HCT116 (cell line): ENCODE data around the gene MTMR1. TPM values are rescaled to one million over a fixed set of nuclear protein-coding genes. Genes with fewer than 3 reads are reported as not detected.

ENCODE experiments used
- ATAC-seq: fragments of 200-7000 bp; cut with Tn5 transposase; 2 replicates; pipeline ENCODE4 v1.9.1; 2020; ENCODE audit warnings: mild to moderate bottlenecking, moderate library complexity
- BruUV-seq: library from RNA; stranded (reverse); fragments of 400-500 nt; replicated peaks from 2 replicates; lab custom pipeline; 2021; lab: Mats Ljungman, UMichigan
- CTCF ChIA-PET: fragments of 300-600 bp; sonication (Branson Sonifier 250); formaldehyde crosslinking; loops from one replicate; lab custom pipeline; 2021; ENCODE audit warnings: antibody characterized with exemption; lab: Charles Lee
- POLR2A ChIA-PET: fragments of 300-600, 350-600 bp; sonication (Branson Sonifier 250); formaldehyde crosslinking; loops from one replicate; lab custom pipeline; 2021; ENCODE audit warnings: antibody characterized with exemption; lab: Charles Lee
- RAD21 ChIA-PET, 2 experiments: fragments of 300-600 bp; sonication (Branson Sonifier 250); formaldehyde crosslinking; loops; one replicate each; lab custom pipeline; 2023; ENCODE audit warnings: low total read pairs in 2 of 2; ENCODE audit not compliant: uncharacterized antibody in 2 of 2, unreplicated experiment in 2 of 2, low non-redundant PET in 1 of 2; lab: Charles Lee
- DNase-seq: peaks from one replicate; pipeline ENCODE4 v3.0.0-alpha.2; 2010; ENCODE audit warnings: low read depth, low spot score
- H2AFZ ChIP-seq: fragments of 200-600 bp; shearing (Covaris generic), sonication (generic); 2 replicates; pipeline ENCODE4 v1.6.1; 2017; ENCODE audit warnings: low read depth, mixed run types, mixed read lengths, antibody characterized with exemption, low read length; ENCODE audit not compliant: poor library complexity, severe bottlenecking
- H3K27ac ChIP-seq: 2 replicates; pipeline ENCODE4 v1.5.1; 2012; ENCODE audit warnings: low read depth, low read length
- H3K27me3 ChIP-seq: fragments of 200-600 bp; sonication (generic); 2 replicates; pipeline ENCODE4 v1.6.1; 2016; ENCODE audit warnings: mixed run types, low read length, mixed read lengths; ENCODE audit not compliant: insufficient read depth
- H3K36me3 ChIP-seq, 2 experiments: fragments of 200-500 bp in 1 of 2; fragments of 200-600 bp in 1 of 2; sonication (Bioruptor generic) in 1 of 2; sonication (generic) in 1 of 2; 2 replicates each; pipeline versions ENCODE4 v1.5.1 to v1.6.1; 2014 to 2016; ENCODE audit warnings: low read length in 2 of 2, inconsistent platforms in 1 of 2, mixed read lengths in 1 of 2, mixed run types in 1 of 2; ENCODE audit not compliant: insufficient read depth in 2 of 2, control insufficient read depth in 1 of 2
- H3K4me1 ChIP-seq, 2 experiments: fragments of 200-600 bp in 1 of 2; sonication (generic) in 1 of 2; 2 replicates each; pipeline versions ENCODE4 v1.5.1 to v1.6.1; 2012 to 2017; ENCODE audit warnings: low read length in 2 of 2, inconsistent platforms in 1 of 2, mild to moderate bottlenecking in 1 of 2, mixed read lengths in 1 of 2, mixed run types in 1 of 2, moderate library complexity in 1 of 2; ENCODE audit not compliant: insufficient read depth in 2 of 2, control insufficient read depth in 1 of 2
- H3K4me2 ChIP-seq: fragments of 200-600 bp; sonication (generic); 2 replicates; pipeline ENCODE4 v1.6.1; 2017; ENCODE audit warnings: mixed run types, low read length, mixed read lengths
- H3K4me3 ChIP-seq, 2 experiments: fragments of 200-600 bp in 1 of 2; sonication (generic) in 1 of 2; replicated peaks in 1 of 2; 2 replicates each; pipeline ENCODE4 v1.5.1; 2011 to 2016; ENCODE audit warnings: low read length in 2 of 2, control low read depth in 1 of 2, low read depth in 1 of 2, mild to moderate bottlenecking in 1 of 2, mixed read lengths in 1 of 2, mixed run types in 1 of 2
- H3K79me2 ChIP-seq: fragments of 200-600 bp; sonication (generic); 2 replicates; pipeline ENCODE4 v1.6.1; 2017; ENCODE audit warnings: mild to moderate bottlenecking, mixed run types, low read length, moderate library complexity, mixed read lengths; ENCODE audit not compliant: insufficient read depth
- H3K9ac ChIP-seq: fragments of 200-600 bp; sonication (generic); 2 replicates; pipeline ENCODE4 v1.6.1; 2016; ENCODE audit warnings: low read length, mixed read lengths
- H3K9me2 ChIP-seq: fragments of 200-600 bp; sonication (generic), shearing (Covaris generic); 2 replicates; pipeline ENCODE4 v1.6.1; 2017; ENCODE audit warnings: mixed run types, mild to moderate bottlenecking, moderate library complexity; ENCODE audit not compliant: insufficient read depth
- H3K9me3 ChIP-seq, 2 experiments: fragments of 200-500 bp in 1 of 2; fragments of 200-600 bp in 1 of 2; sonication (Bioruptor generic) in 1 of 2; sonication (generic) in 1 of 2; 2 replicates each; pipeline ENCODE4 v1.6.1; 2014 to 2017; ENCODE audit warnings: low read length in 2 of 2, mixed read lengths in 2 of 2, inconsistent platforms in 1 of 2, low read depth in 1 of 2, mild to moderate bottlenecking in 1 of 2, mixed run types in 1 of 2, moderate library complexity in 1 of 2; ENCODE audit not compliant: control insufficient read depth in 1 of 2, insufficient read depth in 1 of 2
- H4K20me1 ChIP-seq: fragments of 200-600 bp; sonication (generic), shearing (Covaris generic); 2 replicates; pipeline ENCODE4 v1.6.1; 2017; ENCODE audit warnings: mixed run types, mild to moderate bottlenecking, moderate library complexity; ENCODE audit not compliant: insufficient read depth
- ATF3 ChIP-seq: IDR thresholded peaks from 2 replicates; pipeline ENCODE4 v1.6.1; 2012
- CBX3 ChIP-seq: IDR thresholded peaks from 2 replicates; pipeline ENCODE4 v1.6.1; 2012; ENCODE audit warnings: low read depth
- CEBPB ChIP-seq: IDR thresholded peaks from 2 replicates; pipeline ENCODE4 v1.6.1; 2012; ENCODE audit warnings: low read depth
- ELF1 ChIP-seq: IDR thresholded peaks from 2 replicates; pipeline ENCODE4 v1.6.1; 2012; ENCODE audit warnings: low read depth, borderline replicate concordance
- FOSL1 ChIP-seq: IDR thresholded peaks from 2 replicates; pipeline ENCODE4 v1.6.1; 2012; ENCODE audit warnings: low read depth
- JUND ChIP-seq: IDR thresholded peaks from 2 replicates; pipeline ENCODE4 v1.6.1; 2012
- MAX ChIP-seq: IDR thresholded peaks from 2 replicates; pipeline ENCODE4 v1.6.1; 2012
- POLR2A ChIP-seq: IDR thresholded peaks from 2 replicates; pipeline ENCODE4 v1.7.0; 2011; ENCODE audit warnings: borderline replicate concordance; ENCODE audit not compliant: insufficient read depth, insufficient read length; ENCODE audit errors: extremely low read depth
- POLR2AphosphoS5 ChIP-seq: IDR thresholded peaks from 2 replicates; pipeline ENCODE4 v1.6.1; 2011; ENCODE audit warnings: mild to moderate bottlenecking, low read depth, low read length, moderate library complexity
- RAD21 ChIP-seq: IDR thresholded peaks from 2 replicates; pipeline ENCODE4 v1.6.1; 2012; ENCODE audit warnings: low read depth, mild to moderate bottlenecking
- REST ChIP-seq: IDR thresholded peaks from 2 replicates; pipeline ENCODE4 v1.6.1; 2012; ENCODE audit warnings: low read depth
- SIN3A ChIP-seq: IDR thresholded peaks from 2 replicates; pipeline ENCODE4 v1.6.1; 2012; ENCODE audit warnings: low read depth
- SRF ChIP-seq: IDR thresholded peaks from 2 replicates; pipeline ENCODE4 v1.6.1; 2012; ENCODE audit warnings: low read depth
- YY1 ChIP-seq: IDR thresholded peaks from 2 replicates; pipeline ENCODE4 v1.6.1; 2011; ENCODE audit warnings: low read length, low read depth, moderate library complexity, mild to moderate bottlenecking; ENCODE audit not compliant: insufficient replicate concordance; ENCODE audit errors: extremely low read depth
- ZNF274 ChIP-seq: fragments of 200-500 bp; sonication (Bioruptor generic); IDR thresholded peaks from 2 replicates; pipeline ENCODE4 v1.6.1; 2014; ENCODE audit warnings: mild to moderate bottlenecking, low read depth, low read length, inconsistent platforms
- intact Hi-C: fragments of 100-400 bp; cut with micrococcal nuclease; formaldehyde crosslinking; loops from 2 replicates; pipeline ENCODE4 v1.10.0; 2022
- total RNA-seq: library from RNA; stranded (reverse); gene quantifications from one replicate; pipeline ENCODE4 v1.2.1, GENCODE V29; 2021; ENCODE audit not compliant: unreplicated experiment

Gene MTMR1
- total RNA-seq, 1 experiment from 2014 or later: 20.0 TPM

GRCh38 chrX:150779385-150779784, 86.2 kb downstream of the MTMR1 start (continued):
- TF ChIP-seq MAX (no peak), RAD21 (no peak), SIN3A (no peak), SRF (no peak)

GRCh38 chrX:150781677-150782076, 88.5 kb downstream of the MTMR1 start:
- no peak overlapping the region for H3K4me3 ChIP-seq
- H3K27me3 ChIP-seq: no peaks in the 10 kb centered on the region
- TF ChIP-seq YY1 (no peak), SRF (no peak), ELF1 (no peak), ZNF274 (no peak), ATF3 (no peak), REST (no peak), CBX3 (no peak), FOSL1 (no peak), CEBPB (no peak), JUND (no peak), MAX (no peak), POLR2AphosphoS5 (no peak), SIN3A (no peak), POLR2A (no peak)
- TF ChIP-seq, all 23 proteins: peak for 0
- Histone ChIP-seq H3K36me3 (no peaks in the 10 kb centered on the region; a peak in 1 of 4 replicates), H3K4me2 (no peak overlapping the region), H2AFZ (no peak overlapping the region), H3K4me1 (no peaks in the 10 kb centered on the region), H3K27ac (no peak overlapping the region), H4K20me1 (no peaks in the 10 kb centered on the region), H3K79me2 (no peaks in the 10 kb centered on the region), H3K9ac (no peak overlapping the region), H3K9me3 (no peaks in the 10 kb centered on the region), H3K9me2 (no peaks in the 10 kb centered on the region)
- ChIA-PET CTCF (no interaction called here), POLR2A (no interaction called here), RAD21 (no interaction called here)
- ATAC-seq: no peak
- DNase-seq: no peak
- no TSS peak for BruUV-seq
- intact Hi-C loops: no loop called here
